Upper lobe of right lung (tissue), 1 donor: Measurements from ENCODE around the gene SUGCT. TPM values are rescaled to one million over a fixed set of nuclear protein-coding genes. Genes with fewer than 3 reads are reported as not detected.

Experiments used
- ATAC-seq: fragments of 200-7000 bp; cut with Tn5 transposase; one replicate; pipeline ENCODE4 v1.9.1; 2020; ENCODE audit warnings: mild to moderate bottlenecking, moderate library complexity
- DNase-seq: peaks from one replicate; pipeline ENCODE4 v3.0.0-alpha.2; 2020
- H3K27ac ChIP-seq: fragments of 200-600 bp; one replicate; pipeline ENCODE4 v1.8.0; 2022
- H3K27me3 ChIP-seq: fragments of 200-600 bp; one replicate; pipeline ENCODE4 v1.8.0; 2022; ENCODE audit warnings: mild to moderate bottlenecking
- H3K36me3 ChIP-seq: fragments of 200-600 bp; one replicate; pipeline ENCODE4 v1.8.0; 2022
- H3K4me1 ChIP-seq: fragments of 200-600 bp; one replicate; pipeline ENCODE4 v1.8.0; 2022
- H3K4me3 ChIP-seq: fragments of 200-600 bp; one replicate; pipeline ENCODE4 v1.8.0; 2022; ENCODE audit warnings: mild to moderate bottlenecking
- H3K9me3 ChIP-seq: fragments of 200-600 bp; one replicate; pipeline ENCODE4 v1.8.0; 2022
- intact Hi-C: fragments of 100-400 bp; cut with DNase I; formaldehyde crosslinking; loops from one replicate; pipeline ENCODE4 v1.11.0; 2022
- total RNA-seq: library from RNA; stranded (reverse); fragmentation: NEBNext Ultra II Directional; extraction: Animal tissue kit (Norgen Biotek cat#: 25700); gene quantifications from one replicate; pipeline ENCODE4 v1.2.1, GENCODE V29; 2021
- TF ChIP-seq, protein P1 (sequence below): fragments of 200-600 bp; IDR thresholded peaks from one replicate; pipeline ENCODE4 v1.8.0; 2022; ENCODE audit warnings: antibody characterized with exemption
- donor health status: DM: no; HTN: yes; CAD: no; lungs with severe emphysema.

Gene SUGCT
- total RNA-seq, 1 donor from 2014 or later = 4.1 TPM

- Histone ChIP-seq H3K36me3 (no peaks in the 10 kb centered on the region), H3K4me1 (no peaks in the 10 kb centered on the region), H3K27ac (no peak overlapping the region), H3K9me3 (no peaks in the 10 kb centered on the region), H3K27me3 (no peaks in the 10 kb centered on the region), H3K4me3 (no peak overlapping the region)
- intact Hi-C loops = no loop called here
- no peak for ATAC-seq
- DNase-seq = no peak
- TF ChIP-seq, protein P1, sequence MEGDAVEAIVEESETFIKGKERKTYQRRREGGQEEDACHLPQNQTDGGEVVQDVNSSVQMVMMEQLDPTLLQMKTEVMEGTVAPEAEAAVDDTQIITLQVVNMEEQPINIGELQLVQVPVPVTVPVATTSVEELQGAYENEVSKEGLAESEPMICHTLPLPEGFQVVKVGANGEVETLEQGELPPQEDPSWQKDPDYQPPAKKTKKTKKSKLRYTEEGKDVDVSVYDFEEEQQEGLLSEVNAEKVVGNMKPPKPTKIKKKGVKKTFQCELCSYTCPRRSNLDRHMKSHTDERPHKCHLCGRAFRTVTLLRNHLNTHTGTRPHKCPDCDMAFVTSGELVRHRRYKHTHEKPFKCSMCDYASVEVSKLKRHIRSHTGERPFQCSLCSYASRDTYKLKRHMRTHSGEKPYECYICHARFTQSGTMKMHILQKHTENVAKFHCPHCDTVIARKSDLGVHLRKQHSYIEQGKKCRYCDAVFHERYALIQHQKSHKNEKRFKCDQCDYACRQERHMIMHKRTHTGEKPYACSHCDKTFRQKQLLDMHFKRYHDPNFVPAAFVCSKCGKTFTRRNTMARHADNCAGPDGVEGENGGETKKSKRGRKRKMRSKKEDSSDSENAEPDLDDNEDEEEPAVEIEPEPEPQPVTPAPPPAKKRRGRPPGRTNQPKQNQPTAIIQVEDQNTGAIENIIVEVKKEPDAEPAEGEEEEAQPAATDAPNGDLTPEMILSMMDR = no peak
These were observed 374.6 kb downstream of the SUGCT start for GRCh38 chr7:40509287-40509996.

DNA sequence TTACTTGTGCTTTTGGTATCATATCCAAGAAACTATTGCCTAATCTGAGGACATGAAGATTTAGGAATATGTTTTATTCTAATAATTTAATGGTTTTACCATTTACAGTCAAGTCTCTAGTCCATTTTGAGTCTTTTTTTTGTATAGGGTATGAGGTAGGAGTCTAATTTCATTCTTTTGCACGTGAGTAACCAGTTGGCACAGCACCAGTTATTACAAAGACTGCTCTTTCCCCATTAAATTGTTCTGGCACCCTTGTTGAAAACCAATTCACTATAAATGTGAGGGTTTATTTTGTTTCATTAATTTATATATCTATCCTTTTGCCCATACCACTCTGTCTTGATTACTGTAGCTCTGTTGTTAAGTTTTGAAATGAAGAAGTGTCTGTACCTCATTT, 381.6 kb downstream of the SUGCT start:
- no peak for DNase-seq

DNA sequence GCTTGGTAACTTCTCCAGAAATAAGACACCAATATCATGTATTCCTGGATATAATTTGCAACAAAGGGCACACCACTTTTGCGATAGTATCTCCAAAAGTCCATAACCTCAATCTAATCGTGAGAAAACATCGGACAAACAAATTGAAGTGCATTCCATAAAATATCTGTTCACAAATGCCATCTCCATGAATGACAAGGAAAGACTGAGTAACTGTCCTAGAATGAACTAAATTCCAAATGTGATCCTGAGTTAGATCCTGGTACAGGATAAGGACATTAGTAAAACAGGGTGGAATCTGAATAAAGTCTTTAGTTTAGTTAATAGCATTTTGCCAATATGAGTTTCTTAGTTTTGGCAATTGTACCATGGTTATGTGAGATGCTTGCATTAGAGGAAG, 384.2 kb downstream of the SUGCT start:
- Histone ChIP-seq H3K9me3 (no peaks in the 10 kb centered on the region), H3K27ac (no peak overlapping the region), H3K4me1 (no peaks in the 10 kb centered on the region), H3K27me3 (no peaks in the 10 kb centered on the region), H3K36me3 (no peaks in the 10 kb centered on the region), H3K4me3 (no peak overlapping the region)
- intact Hi-C loops = no loop called here
- TF ChIP-seq, protein P1 = no peak
- ATAC-seq (no peak), DNase-seq (no peak)

More for the DNA sequence above, 381.6 kb downstream of the SUGCT start:
- no peaks in the 10 kb centered on the region for H3K27me3 ChIP-seq
- no peaks in the 10 kb centered on the region for H3K36me3 ChIP-seq
- H3K4me3 ChIP-seq = no peak overlapping the region
- no peak overlapping the region for H3K27ac ChIP-seq
- H3K9me3 ChIP-seq = no peaks in the 10 kb centered on the region
- intact Hi-C loops = no loop called here
- H3K4me1 ChIP-seq = no peaks in the 10 kb centered on the region
- no peak for ATAC-seq
- TF ChIP-seq, protein P1 = no peak

- TF ChIP-seq, protein P1 = no peak
- no peaks in the 10 kb centered on the region for H3K27me3 ChIP-seq
- no peak overlapping the region for H3K4me3 ChIP-seq
- H3K27ac ChIP-seq = no peak overlapping the region
- ATAC-seq (no peak), DNase-seq (no peak)
- no peaks in the 10 kb centered on the region for H3K36me3 ChIP-seq
- H3K4me1 ChIP-seq = no peaks in the 10 kb centered on the region
- intact Hi-C loops = no loop called here
- H3K9me3 ChIP-seq = no peaks in the 10 kb centered on the region
These were observed 386.4 kb downstream of the SUGCT start for GRCh38 chr7:40520986-40521738.

DNA sequence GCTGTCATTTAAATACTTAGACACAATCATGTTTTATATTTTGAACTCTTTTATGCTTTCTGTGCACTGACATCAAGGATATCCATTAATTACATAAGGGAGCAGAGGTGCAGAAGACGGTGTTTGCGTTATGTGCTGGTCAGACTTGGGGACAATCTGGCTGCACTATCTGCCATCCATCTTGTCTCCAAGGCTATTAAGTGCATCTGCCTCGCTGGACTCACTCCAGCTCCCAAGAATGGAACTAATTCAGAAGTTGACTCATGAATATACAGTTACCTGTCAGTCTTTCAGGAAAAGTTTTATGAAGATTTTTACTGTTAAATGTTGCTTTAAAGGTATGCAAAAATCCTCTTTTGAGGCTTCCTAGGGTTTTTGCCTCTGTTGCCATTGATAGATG, 391.0 kb downstream of the SUGCT start:
- Histone ChIP-seq H3K4me3 (no peak overlapping the region), H3K9me3 (no peaks in the 10 kb centered on the region), H3K27me3 (no peaks in the 10 kb centered on the region), H3K4me1 (no peaks in the 10 kb centered on the region), H3K27ac (no peak overlapping the region), H3K36me3 (no peaks in the 10 kb centered on the region)
- DNase-seq (no peak), ATAC-seq (no peak)
- intact Hi-C loops = no loop called here
- TF ChIP-seq, protein P1 = no peak
